GM19467 (cell line): ENCODE results near the gene PPP1R3E.

Experiments
- ATAC-seq: cut with Tn5 transposase; IDR thresholded peaks from one replicate; pipeline ENCODE4 v1.9.1; 2021; ENCODE audit warnings: mild to moderate bottlenecking, moderate library complexity; ENCODE audit not compliant: unreplicated experiment

Gene PPP1R3E

DNA sequence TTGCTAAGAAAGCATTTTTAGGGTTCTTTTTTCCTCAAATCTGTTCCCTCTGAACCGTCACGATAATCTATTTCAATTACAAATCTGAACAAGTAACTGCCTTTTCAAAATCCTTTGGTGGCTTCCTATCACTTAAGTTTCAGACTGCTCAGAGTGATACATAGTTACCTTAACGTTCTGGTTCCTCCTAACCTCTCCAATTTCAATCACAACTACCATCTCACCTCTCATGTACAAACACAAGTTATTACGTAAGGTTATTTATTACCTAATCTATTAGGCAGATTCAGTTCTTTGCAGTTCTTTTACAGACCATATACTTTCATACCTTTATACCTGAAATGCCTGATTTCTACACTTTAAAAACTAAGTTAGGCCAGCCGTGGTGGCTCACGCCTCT is 52.8 kb downstream of the PPP1R3E start:
- no peak for ATAC-seq

DNA sequence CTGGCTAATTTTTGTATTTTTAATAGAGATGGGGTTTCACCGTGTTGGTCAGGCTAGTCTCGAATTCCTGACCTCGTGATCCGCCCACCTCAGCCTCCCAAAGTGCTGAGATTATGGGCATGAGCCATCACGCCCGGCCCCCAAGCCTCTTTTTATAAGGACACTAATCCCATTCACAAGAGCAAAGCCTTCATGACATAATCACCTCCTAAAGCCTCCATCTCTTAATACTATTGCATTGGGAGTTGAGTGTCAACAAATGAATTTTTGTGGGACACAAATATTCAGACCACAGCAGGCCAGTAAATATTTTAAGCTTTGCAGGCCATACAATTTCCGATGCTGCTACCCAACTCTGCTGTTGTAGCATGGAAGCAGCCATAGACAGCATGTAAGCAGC is 54.1 kb downstream of the PPP1R3E start:
- no peak for ATAC-seq
